ENCODE measurements around the gene RALY. TPM values are rescaled to one million over a fixed set of nuclear protein-coding genes. Genes with fewer than 3 reads are reported as not detected.

RALY gene
- total RNA-seq, 1 donor: 42.3 TPM

- no peak for TF ChIP-seq CTCF (IDR thresholded peaks at IDR 0.05; ENCODE audit: insufficient read depth, low read depth, low read length)
- H3K4me3 ChIP-seq (ENCODE audit: low read depth, low read length): no peak overlapping the region
- no peak for DNase-seq (ENCODE audit: low read depth)
Measured at GRCh38 chr20:34030456-34030855, 36.7 kb downstream of the RALY start.

GRCh38 chr20:34033903-34034302 is 40.2 kb downstream of the RALY start:
- no peak overlapping the region for H3K4me3 ChIP-seq (ENCODE audit: low read depth, low read length)
- TF ChIP-seq CTCF (IDR thresholded peaks at IDR 0.05; ENCODE audit: insufficient read depth, low read depth, low read length): no peak
- no peak for DNase-seq (ENCODE audit: low read depth)

GRCh38 chr20:34037121-34037520 is 43.4 kb downstream of the RALY start:
- no peak for DNase-seq (ENCODE audit: low read depth)
- H3K4me3 ChIP-seq (ENCODE audit: low read depth, low read length): no peak overlapping the region
- TF ChIP-seq CTCF (IDR thresholded peaks at IDR 0.05; ENCODE audit: insufficient read depth, low read depth, low read length): no peak

- no peak for TF ChIP-seq CTCF (IDR thresholded peaks at IDR 0.05; ENCODE audit: insufficient read depth, low read depth, low read length)
- no peak overlapping the region for H3K4me3 ChIP-seq (ENCODE audit: low read depth, low read length)
- peak; percentile 89 for DNase-seq (ENCODE audit: low read depth)
Measured at GRCh38 chr20:34037767-34038166, 44.1 kb downstream of the RALY start.

GRCh38 chr20:34040300-34040995 is 46.7 kb downstream of the RALY start:
- TF ChIP-seq CTCF (IDR thresholded peaks at IDR 0.05; ENCODE audit: insufficient read depth, low read depth, low read length): no peak
- no peak overlapping the region for H3K4me3 ChIP-seq (ENCODE audit: low read depth, low read length)
- DNase-seq (ENCODE audit: low read depth): no peak

GRCh38 chr20:34041226-34041625 is 47.5 kb downstream of the RALY start:
- no peak for DNase-seq (ENCODE audit: low read depth)
- no peak for TF ChIP-seq CTCF (IDR thresholded peaks at IDR 0.05; ENCODE audit: insufficient read depth, low read depth, low read length)
- no peak overlapping the region for H3K4me3 ChIP-seq (ENCODE audit: low read depth, low read length)

GRCh38 chr20:34042262-34042661 is 48.6 kb downstream of the RALY start:
- DNase-seq (ENCODE audit: low read depth): no peak
- no peak overlapping the region for H3K4me3 ChIP-seq (ENCODE audit: low read depth, low read length)
- TF ChIP-seq CTCF (IDR thresholded peaks at IDR 0.05; ENCODE audit: insufficient read depth, low read depth, low read length): no peak
